MCF 10A (cell line): ENCODE measurements around the gene ALDH4A1. TPM values are rescaled to one million over a fixed set of nuclear protein-coding genes. Genes with fewer than 3 reads are reported as not detected.
A peak's percentile ranks its signal among the peaks of the same experiment; 100 is the strongest.

Experiments
- BruUV-seq: library from RNA; stranded (reverse); fragments of 400-500 nt; replicated peaks from 2 replicates; lab custom pipeline; 2021; lab: Mats Ljungman, UMichigan
- CTCF ChIA-PET: fragments of 300-600 bp; sonication (Branson Sonifier 250); formaldehyde crosslinking; extraction: SDS; loops from one replicate; lab custom pipeline; 2021; ENCODE audit warnings: antibody characterized with exemption, inconsistent platforms; lab: Yijun Ruan, JAX
- POLR2A ChIA-PET: fragments of 300-600, 350-650 bp; sonication (Branson Sonifier 250); formaldehyde crosslinking; extraction: SDS; loops from one replicate; lab custom pipeline; 2020; ENCODE audit warnings: antibody characterized with exemption, inconsistent platforms; lab: Yijun Ruan, JAX
- DNase-seq: peaks from one replicate; pipeline ENCODE4 v3.0.0-alpha.2; 2018; ENCODE audit not compliant: unreplicated experiment
- H3K27ac Mint-ChIP-seq: one replicate; pipeline ENCODE4 v1.8.0; 2022; ENCODE audit warnings: mild to moderate bottlenecking, low read depth, mixed read lengths; ENCODE audit not compliant: unreplicated experiment
- H3K27me3 Mint-ChIP-seq: one replicate; pipeline ENCODE4 v1.8.0; 2022; ENCODE audit warnings: mixed read lengths; ENCODE audit not compliant: insufficient read depth, unreplicated experiment
- H3K36me3 Mint-ChIP-seq: one replicate; pipeline ENCODE4 v1.8.0; 2022; ENCODE audit warnings: mild to moderate bottlenecking, moderate library complexity, mixed read lengths; ENCODE audit not compliant: insufficient read depth, unreplicated experiment
- H3K4me1 Mint-ChIP-seq: one replicate; pipeline ENCODE4 v1.8.0; 2022; ENCODE audit warnings: mixed read lengths; ENCODE audit not compliant: insufficient read depth, unreplicated experiment
- H3K4me3 Mint-ChIP-seq: one replicate; pipeline ENCODE4 v1.8.0; 2022; ENCODE audit warnings: mild to moderate bottlenecking, moderate library complexity, mixed read lengths; ENCODE audit not compliant: unreplicated experiment
- H3K9me3 Mint-ChIP-seq: one replicate; pipeline ENCODE4 v1.8.0; 2022; ENCODE audit warnings: mixed read lengths; ENCODE audit not compliant: unreplicated experiment
- intact Hi-C: fragments of 100-400 bp; cut with micrococcal nuclease; formaldehyde crosslinking; loops from 2 replicates; pipeline ENCODE4 v1.14.1; 2022
- total RNA-seq: library from RNA; stranded (reverse); gene quantifications from 2 replicates; pipeline ENCODE4 v1.2.3, GENCODE V29; 2022
- TF ChIP-seq, protein P1 (sequence below): fragments of 200-600 bp; IDR thresholded peaks from one replicate; pipeline ENCODE4 v1.8.0; 2022; ENCODE audit warnings: antibody characterized with exemption, mild to moderate bottlenecking; ENCODE audit not compliant: unreplicated experiment

The ALDH4A1 gene
- total RNA-seq, 1 experiment from 2014 or later: 6.3 TPM

DNA sequence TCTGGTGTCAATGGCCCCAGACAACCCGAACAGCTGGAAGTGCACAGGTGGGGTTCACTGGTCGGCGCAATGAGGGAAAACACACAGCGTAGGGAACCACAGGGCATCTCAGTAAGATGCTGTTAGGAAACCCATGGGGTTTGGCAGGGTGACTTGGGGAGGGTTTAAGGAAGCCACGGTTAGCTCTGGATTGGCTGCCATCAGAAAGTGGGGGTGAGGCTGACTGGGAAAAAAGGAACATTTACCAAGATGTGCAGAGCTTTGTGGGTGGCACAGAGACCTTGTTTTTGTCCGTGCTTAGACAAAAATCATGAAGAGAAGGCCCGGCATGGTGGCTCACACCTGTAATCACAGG, 11.0 kb downstream of the ALDH4A1 start:
- H3K27ac Mint-ChIP-seq: no peak overlapping the region
- TF ChIP-seq, protein P1, sequence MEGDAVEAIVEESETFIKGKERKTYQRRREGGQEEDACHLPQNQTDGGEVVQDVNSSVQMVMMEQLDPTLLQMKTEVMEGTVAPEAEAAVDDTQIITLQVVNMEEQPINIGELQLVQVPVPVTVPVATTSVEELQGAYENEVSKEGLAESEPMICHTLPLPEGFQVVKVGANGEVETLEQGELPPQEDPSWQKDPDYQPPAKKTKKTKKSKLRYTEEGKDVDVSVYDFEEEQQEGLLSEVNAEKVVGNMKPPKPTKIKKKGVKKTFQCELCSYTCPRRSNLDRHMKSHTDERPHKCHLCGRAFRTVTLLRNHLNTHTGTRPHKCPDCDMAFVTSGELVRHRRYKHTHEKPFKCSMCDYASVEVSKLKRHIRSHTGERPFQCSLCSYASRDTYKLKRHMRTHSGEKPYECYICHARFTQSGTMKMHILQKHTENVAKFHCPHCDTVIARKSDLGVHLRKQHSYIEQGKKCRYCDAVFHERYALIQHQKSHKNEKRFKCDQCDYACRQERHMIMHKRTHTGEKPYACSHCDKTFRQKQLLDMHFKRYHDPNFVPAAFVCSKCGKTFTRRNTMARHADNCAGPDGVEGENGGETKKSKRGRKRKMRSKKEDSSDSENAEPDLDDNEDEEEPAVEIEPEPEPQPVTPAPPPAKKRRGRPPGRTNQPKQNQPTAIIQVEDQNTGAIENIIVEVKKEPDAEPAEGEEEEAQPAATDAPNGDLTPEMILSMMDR: no peak
- DNase-seq: no peak
- H3K36me3 Mint-ChIP-seq: no peaks in the 10 kb centered on the region
- intact Hi-C loops: no loop called here
- ChIA-PET CTCF (interaction anchor here (0.5 to 0.7 kb wide), 4 partner anchors 12 to 222 kb away, joined by 3 to 5 read pairs (median 3); no protein-coding TSS in a partner anchor), POLR2A (interaction anchor here (1.0 kb wide), 2 partner anchors 11 to 262 kb away, joined by 3 to 4 read pairs; partner anchors contain the start of gene ALDH4A1)
- no peak overlapping the region for H3K4me3 Mint-ChIP-seq
- H3K4me1 Mint-ChIP-seq: no peaks in the 10 kb centered on the region
- no peaks in the 10 kb centered on the region for H3K9me3 Mint-ChIP-seq
- H3K27me3 Mint-ChIP-seq: no peaks in the 10 kb centered on the region
- BruUV-seq: no TSS peak

DNA sequence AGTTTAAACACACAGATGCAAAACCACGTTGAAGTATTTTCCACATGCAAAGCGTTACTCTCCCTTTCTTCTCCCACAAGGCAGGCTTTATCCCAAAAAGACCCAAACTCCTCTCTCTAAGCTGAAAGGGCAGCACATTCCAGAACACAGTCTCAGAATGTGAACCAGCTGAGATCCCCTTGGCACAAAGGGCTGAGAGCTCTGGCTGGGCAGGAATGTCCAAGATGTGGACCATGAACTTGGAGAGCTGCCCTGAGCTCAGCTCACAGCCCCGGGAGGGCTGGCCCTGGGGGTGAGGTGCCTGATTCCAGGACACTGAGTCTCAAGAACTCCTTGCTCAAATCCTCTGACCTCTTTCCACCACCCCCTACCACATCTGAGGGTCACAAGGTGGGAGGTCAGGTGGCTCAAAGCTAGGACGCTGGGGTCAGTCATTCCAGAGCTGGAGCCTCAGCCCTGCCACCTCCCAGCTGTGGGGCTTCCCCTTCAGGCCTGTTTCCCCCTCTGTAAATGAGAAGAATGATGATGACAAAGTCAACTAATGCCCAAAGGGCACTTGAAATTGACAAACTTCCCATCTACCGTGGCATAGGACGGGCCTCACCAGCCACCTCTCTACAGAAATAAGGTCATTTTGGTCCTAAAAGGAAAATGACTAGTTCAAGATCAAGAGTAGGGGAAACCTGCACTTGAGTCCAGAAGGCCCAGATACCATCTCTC, 11.5 kb downstream of the ALDH4A1 start:
- no peak overlapping the region for H3K27ac Mint-ChIP-seq
- H3K9me3 Mint-ChIP-seq: no peaks in the 10 kb centered on the region
- BruUV-seq: no TSS peak
- ChIA-PET CTCF (interaction anchor here (0.5 to 0.7 kb wide), 4 partner anchors 12 to 222 kb away, joined by 3 to 5 read pairs (median 3); no protein-coding TSS in a partner anchor), POLR2A (interaction anchor here (1.0 kb wide), 2 partner anchors 12 to 262 kb away, joined by 3 to 4 read pairs; partner anchors contain the start of gene ALDH4A1)
- no peaks in the 10 kb centered on the region for H3K27me3 Mint-ChIP-seq
- peaks cover 2% of the 10 kb centered on the region for H3K36me3 Mint-ChIP-seq
- no peak overlapping the region for H3K4me3 Mint-ChIP-seq
- peaks cover 3% of the 10 kb centered on the region for H3K4me1 Mint-ChIP-seq
- TF ChIP-seq, protein P1: no peak
- no peak for DNase-seq
- intact Hi-C loops: no loop called here

DNA sequence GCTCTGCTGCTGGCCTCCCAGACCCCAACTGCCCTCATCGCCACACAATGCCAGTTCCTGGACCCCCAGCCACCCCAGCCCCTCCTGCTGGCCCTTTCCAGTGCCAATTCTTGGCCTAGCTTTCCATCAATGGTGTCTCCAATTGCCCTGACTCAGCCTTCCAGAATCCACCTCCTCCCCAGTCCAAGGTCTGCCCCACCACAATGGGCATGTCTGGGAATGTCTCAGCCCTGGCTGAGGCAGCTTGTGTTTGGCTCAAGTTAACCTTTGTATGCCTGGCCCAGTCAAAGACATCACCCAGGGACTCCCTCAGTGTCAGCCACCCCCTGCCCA, 16.4 kb downstream of the ALDH4A1 start:
- BruUV-seq: no TSS peak
- Mint-ChIP-seq H3K27me3 (no peaks in the 10 kb centered on the region), H3K4me3 (no peak overlapping the region), H3K9me3 (no peaks in the 10 kb centered on the region), H3K27ac (no peak overlapping the region), H3K36me3 (peaks cover 6% of the 10 kb centered on the region), H3K4me1 (peaks cover 5% of the 10 kb centered on the region)
- TF ChIP-seq, protein P1: no peak
- ChIA-PET POLR2A (interaction anchor here (2.5 kb wide), 1 partner anchor 16 kb away, joined by 17 read pairs; the partner anchor contains the start of gene ALDH4A1), CTCF (interaction anchor here (0.7 to 5.7 kb wide), 6 partner anchors 12 to 210 kb away, joined by 3 to 34 read pairs (median 7); no protein-coding TSS in a partner anchor)
- peak; percentile 48 for DNase-seq
- intact Hi-C loops: no loop called here

DNA sequence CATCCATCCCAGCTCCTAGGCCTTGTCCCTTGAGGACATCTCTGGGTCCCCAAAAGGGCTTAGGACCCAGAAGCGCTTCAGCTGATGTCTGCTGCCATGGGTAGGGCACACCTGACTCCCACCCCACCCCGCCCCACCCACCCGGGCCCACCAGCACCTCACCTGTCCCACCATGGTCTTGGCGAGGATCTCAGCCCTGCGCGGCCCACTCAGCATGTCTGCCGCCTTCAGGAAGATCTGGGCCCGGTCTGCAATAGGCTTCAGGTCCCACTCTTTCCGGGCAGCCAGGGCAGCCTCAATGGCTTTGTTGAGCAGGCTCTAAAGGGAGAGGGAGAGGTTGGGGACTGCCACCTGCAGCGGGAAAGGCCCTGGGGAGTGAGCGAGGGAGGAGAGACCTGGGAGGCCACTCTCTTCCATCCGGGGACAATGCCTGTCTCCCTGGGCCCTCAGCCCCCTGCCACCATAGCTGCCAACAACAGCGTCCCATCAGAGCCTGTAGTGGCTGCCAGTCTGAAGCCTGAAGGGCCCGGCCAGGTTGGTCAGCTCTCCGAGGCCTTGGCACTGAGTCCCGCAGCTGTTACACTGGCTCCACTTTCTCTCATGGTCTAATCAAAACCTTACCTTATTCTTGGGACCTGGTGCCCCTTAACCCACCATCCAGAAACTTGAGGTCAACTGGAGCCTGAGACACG, 16.9 kb downstream of the ALDH4A1 start:
- intact Hi-C loops: no loop called here
- BruUV-seq: no TSS peak
- DNase-seq: no peak
- Mint-ChIP-seq H3K4me3 (no peak overlapping the region), H3K27me3 (no peaks in the 10 kb centered on the region), H3K27ac (no peak overlapping the region), H3K4me1 (peaks cover 5% of the 10 kb centered on the region), H3K9me3 (no peaks in the 10 kb centered on the region), H3K36me3 (peaks cover 6% of the 10 kb centered on the region)
- POLR2A ChIA-PET: interaction anchor here (2.5 kb wide), 1 partner anchor 16 kb away, joined by 17 read pairs; the partner anchor contains the start of gene ALDH4A1
- TF ChIP-seq, protein P1: no peak
- CTCF ChIA-PET: interaction anchor here (0.6 to 5.7 kb wide), 12 partner anchors 11 to 288 kb away, joined by 3 to 34 read pairs (median 6); no protein-coding TSS in a partner anchor
